HG03565 (cell line): Measurements from ENCODE around the gene ATXN7L2.

Experiments
- ATAC-seq: cut with Tn5 transposase; IDR thresholded peaks from one replicate; pipeline ENCODE4 v1.9.1; 2021; ENCODE audit warnings: mild to moderate bottlenecking, moderate library complexity; ENCODE audit not compliant: unreplicated experiment

ATXN7L2 gene

GRCh38 chr1:109474697-109475096 is 9.0 kb upstream of the ATXN7L2 start:
- no peak for ATAC-seq

- no peak for ATAC-seq
Measured at GRCh38 chr1:109475261-109475660, 8.4 kb upstream of the ATXN7L2 start.

GRCh38 chr1:109476825-109477224 is 6.9 kb upstream of the ATXN7L2 start:
- no peak for ATAC-seq

GRCh38 chr1:109477821-109478220 is 5.9 kb upstream of the ATXN7L2 start:
- ATAC-seq = no peak

GRCh38 chr1:109478806-109479205 is 4.9 kb upstream of the ATXN7L2 start:
- ATAC-seq = no peak

GRCh38 chr1:109479311-109479710 is 4.4 kb upstream of the ATXN7L2 start:
- no peak for ATAC-seq

GRCh38 chr1:109479901-109480300 is 3.8 kb upstream of the ATXN7L2 start:
- ATAC-seq = no peak

GRCh38 chr1:109481646-109482045 is 2.1 kb upstream of the ATXN7L2 start:
- ATAC-seq = no peak

GRCh38 chr1:109482242-109482641 is 1.5 kb upstream of the ATXN7L2 start:
- no peak for ATAC-seq

- ATAC-seq = peak; percentile 4
Measured at GRCh38 chr1:109482791-109483671, 674 bp upstream of the ATXN7L2 start.

GRCh38 chr1:109484519-109484975 is 842 bp downstream of the ATXN7L2 start:
- ATAC-seq = no peak

GRCh38 chr1:109485001-109485400 is 1.3 kb downstream of the ATXN7L2 start:
- ATAC-seq = no peak

GRCh38 chr1:109487261-109487660 is 3.6 kb downstream of the ATXN7L2 start:
- ATAC-seq = no peak

GRCh38 chr1:109488201-109488600 is 4.5 kb downstream of the ATXN7L2 start:
- no peak for ATAC-seq

GRCh38 chr1:109488696-109489095 is 5.0 kb downstream of the ATXN7L2 start:
- ATAC-seq = no peak

GRCh38 chr1:109490029-109490933 is 6.6 kb downstream of the ATXN7L2 start:
- ATAC-seq = peak; percentile 35

- no peak for ATAC-seq
Measured at GRCh38 chr1:109490934-109491302, 7.2 kb downstream of the ATXN7L2 start.

GRCh38 chr1:109491372-109491771 is 7.7 kb downstream of the ATXN7L2 start:
- ATAC-seq = no peak

- ATAC-seq = no peak
Measured at GRCh38 chr1:109492779-109493178, 9.1 kb downstream of the ATXN7L2 start.

GRCh38 chr1:109493227-109493626 is 9.5 kb downstream of the ATXN7L2 start:
- no peak for ATAC-seq

- ATAC-seq = peak; percentile 80
Measured at GRCh38 chr1:109493805-109494539, 10.3 kb downstream of the ATXN7L2 start, which contains the start of gene CYB561D1. Gene CYB561D1, plus strand, starts transcription at chr1:109494094. Its CDS starts 46 bp downstream, at chr1:109494140.
